ENCODE measurements around the gene MESP1. TPM values are rescaled to one million over a fixed set of nuclear protein-coding genes. Genes with fewer than 3 reads are reported as not detected.

Gene MESP1
- total and polyA plus RNA-seq, 2 of the 13 experiments (the other 11 are each of a cell fraction or from before 2014, with no cell fraction given): not detected

DNA sequence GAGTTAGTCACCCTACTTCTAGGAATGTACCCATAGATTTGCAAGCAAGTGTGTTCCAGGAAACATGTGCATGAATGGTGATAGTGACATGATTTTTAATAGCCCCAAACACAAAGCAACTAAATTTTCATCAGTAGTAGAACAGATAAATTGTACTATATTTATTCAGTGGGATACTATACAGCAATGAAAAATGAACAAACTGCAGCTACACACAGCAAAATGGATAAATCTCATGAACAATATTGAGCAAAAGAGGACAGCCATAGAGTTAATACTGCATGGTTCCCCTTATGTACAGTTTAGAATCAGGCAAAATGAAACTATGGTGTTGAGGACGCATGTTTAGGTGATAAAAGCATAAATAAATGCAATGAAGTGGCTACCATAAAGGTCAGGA is 26.0 kb downstream of the MESP1 start:
- in situ Hi-C loops (cut with HindIII; ENCODE audit: extremely low pct_ligation_motif_present, low pct_unique_long_range_greater_than_20kb): loop anchor here (25.0 kb wide), 1 partner anchor 362 kb away; no protein-coding TSS in a partner anchor
- TF ChIP-seq SAP130 (CRISPR knock-in tag; IDR thresholded peaks at IDR 0.05; ENCODE audit: low read depth) (no peak), KAT8 (CRISPR knock-in tag; IDR thresholded peaks at IDR 0.05) (no peak), NRL (CRISPR knock-in tag; IDR thresholded peaks at IDR 0.05; ENCODE audit: borderline replicate concordance) (no peak), EEA1 (CRISPR knock-in tag; IDR thresholded peaks at IDR 0.05; ENCODE audit: borderline replicate concordance) (no peak)
- TF ChIP-seq, protein P1, sequence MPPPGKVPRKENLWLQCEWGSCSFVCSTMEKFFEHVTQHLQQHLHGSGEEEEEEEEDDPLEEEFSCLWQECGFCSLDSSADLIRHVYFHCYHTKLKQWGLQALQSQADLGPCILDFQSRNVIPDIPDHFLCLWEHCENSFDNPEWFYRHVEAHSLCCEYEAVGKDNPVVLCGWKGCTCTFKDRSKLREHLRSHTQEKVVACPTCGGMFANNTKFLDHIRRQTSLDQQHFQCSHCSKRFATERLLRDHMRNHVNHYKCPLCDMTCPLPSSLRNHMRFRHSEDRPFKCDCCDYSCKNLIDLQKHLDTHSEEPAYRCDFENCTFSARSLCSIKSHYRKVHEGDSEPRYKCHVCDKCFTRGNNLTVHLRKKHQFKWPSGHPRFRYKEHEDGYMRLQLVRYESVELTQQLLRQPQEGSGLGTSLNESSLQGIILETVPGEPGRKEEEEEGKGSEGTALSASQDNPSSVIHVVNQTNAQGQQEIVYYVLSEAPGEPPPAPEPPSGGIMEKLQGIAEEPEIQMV (CRISPR knock-in tag; IDR thresholded peaks at IDR 0.05; ENCODE audit: low read depth): no peak
- TF ChIP-seq, protein P2, sequence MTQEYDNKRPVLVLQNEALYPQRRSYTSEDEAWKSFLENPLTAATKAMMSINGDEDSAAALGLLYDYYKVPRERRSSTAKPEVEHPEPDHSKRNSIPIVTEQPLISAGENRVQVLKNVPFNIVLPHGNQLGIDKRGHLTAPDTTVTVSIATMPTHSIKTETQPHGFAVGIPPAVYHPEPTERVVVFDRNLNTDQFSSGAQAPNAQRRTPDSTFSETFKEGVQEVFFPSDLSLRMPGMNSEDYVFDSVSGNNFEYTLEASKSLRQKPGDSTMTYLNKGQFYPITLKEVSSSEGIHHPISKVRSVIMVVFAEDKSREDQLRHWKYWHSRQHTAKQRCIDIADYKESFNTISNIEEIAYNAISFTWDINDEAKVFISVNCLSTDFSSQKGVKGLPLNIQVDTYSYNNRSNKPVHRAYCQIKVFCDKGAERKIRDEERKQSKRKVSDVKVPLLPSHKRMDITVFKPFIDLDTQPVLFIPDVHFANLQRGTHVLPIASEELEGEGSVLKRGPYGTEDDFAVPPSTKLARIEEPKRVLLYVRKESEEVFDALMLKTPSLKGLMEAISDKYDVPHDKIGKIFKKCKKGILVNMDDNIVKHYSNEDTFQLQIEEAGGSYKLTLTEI (CRISPR knock-in tag; conservative IDR thresholded peaks at IDR 0.05): no peak
- TF ChIP-seq, protein P3, sequence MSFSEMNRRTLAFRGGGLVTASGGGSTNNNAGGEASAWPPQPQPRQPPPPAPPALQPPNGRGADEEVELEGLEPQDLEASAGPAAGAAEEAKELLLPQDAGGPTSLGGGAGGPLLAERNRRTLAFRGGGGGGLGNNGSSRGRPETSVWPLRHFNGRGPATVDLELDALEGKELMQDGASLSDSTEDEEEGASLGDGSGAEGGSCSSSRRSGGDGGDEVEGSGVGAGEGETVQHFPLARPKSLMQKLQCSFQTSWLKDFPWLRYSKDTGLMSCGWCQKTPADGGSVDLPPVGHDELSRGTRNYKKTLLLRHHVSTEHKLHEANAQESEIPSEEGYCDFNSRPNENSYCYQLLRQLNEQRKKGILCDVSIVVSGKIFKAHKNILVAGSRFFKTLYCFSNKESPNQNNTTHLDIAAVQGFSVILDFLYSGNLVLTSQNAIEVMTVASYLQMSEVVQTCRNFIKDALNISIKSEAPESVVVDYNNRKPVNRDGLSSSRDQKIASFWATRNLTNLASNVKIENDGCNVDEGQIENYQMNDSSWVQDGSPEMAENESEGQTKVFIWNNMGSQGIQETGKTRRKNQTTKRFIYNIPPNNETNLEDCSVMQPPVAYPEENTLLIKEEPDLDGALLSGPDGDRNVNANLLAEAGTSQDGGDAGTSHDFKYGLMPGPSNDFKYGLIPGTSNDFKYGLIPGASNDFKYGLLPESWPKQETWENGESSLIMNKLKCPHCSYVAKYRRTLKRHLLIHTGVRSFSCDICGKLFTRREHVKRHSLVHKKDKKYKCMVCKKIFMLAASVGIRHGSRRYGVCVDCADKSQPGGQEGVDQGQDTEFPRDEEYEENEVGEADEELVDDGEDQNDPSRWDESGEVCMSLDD (CRISPR knock-in tag; IDR thresholded peaks at IDR 0.05; ENCODE audit: borderline replicate concordance): no peak
- H3K9me3 ChIP-seq (ENCODE audit: low read length): no peaks in the 10 kb centered on the region
- no peak overlapping the region for H3K4me3 ChIP-seq (replicated peaks in 1 of 3; ENCODE audit: insufficient read depth in 1 of 3, low read depth in 2 of 3, low read length in 3 of 3)
- H4K20me1 ChIP-seq (ENCODE audit: insufficient read depth, low read length): no peaks in the 10 kb centered on the region
- H3K4me1 ChIP-seq (ENCODE audit: insufficient read depth, low read length): no peaks in the 10 kb centered on the region
- ChIA-PET POLR2A (no interaction called here), CTCF (ENCODE audit: low intra/inter-chr PET ratio, low total read pairs) (no interaction called here)
- 0% methylated on average over 1 of the region's 1 CpG for WGBS (ENCODE audit: low lambda C conversion rate)
- H3K27ac ChIP-seq (ENCODE audit: extremely low read length, insufficient read depth, low read length): no peak overlapping the region
- no TSS peak for BruUV-seq (replicated peaks)
- intact Hi-C loops (cut with micrococcal nuclease; ENCODE audit: unreplicated experiment): no loop called here
- no peak overlapping the region for H2AFZ ChIP-seq (ENCODE audit: low read length)
- no peaks in the 10 kb centered on the region for H3K36me3 ChIP-seq (replicated peaks in 1 of 2; ENCODE audit: control insufficient read depth in 1 of 2, insufficient read depth in 2 of 2, low read length in 2 of 2)
- DNase-seq (ENCODE audit: low spot score) (no peak), FAIRE-seq (no peak), ATAC-seq (no peak)
- H3K4me2 ChIP-seq (ENCODE audit: low read depth, low read length): no peak overlapping the region
- no peak overlapping the region for H3K9ac ChIP-seq (ENCODE audit: insufficient read depth, low read depth, low read length)
- no peaks in the 10 kb centered on the region for H3K79me2 ChIP-seq (ENCODE audit: insufficient read depth, low read length)
- peaks cover 0 to 14% of the 10 kb centered on the region in 2 experiments; a peak in 2 of 5 replicates for H3K27me3 ChIP-seq (ENCODE audit: control insufficient read depth in 1 of 2, insufficient read depth in 2 of 2, low read length in 2 of 2)

All from HepG2 (cell line).